GM13977 (cell line): Measurements from ENCODE around the gene CLTB.

Experiments used
- DNase-seq: peaks from one replicate; pipeline ENCODE4 v3.0.0; 2012; ENCODE audit warnings: low spot score
- CTCF ChIP-seq: IDR thresholded peaks from 2 replicates; pipeline ENCODE4 v1.5.1; 2012; ENCODE audit warnings: mild to moderate bottlenecking, control low read depth; ENCODE audit not compliant: insufficient read depth; ENCODE audit errors: extremely low read depth, missing control alignments
- in situ Hi-C: fragments of 300-500 bp; cut with MboI; formaldehyde crosslinking; loops from one replicate; pipeline ENCODE4 v1.12.0; 2022; ENCODE audit warnings: low sequenced_read_pairs, low pct_unique_long_range_greater_than_20kb, mixed read lengths, inconsistent platforms; ENCODE audit not compliant: unreplicated experiment

CLTB gene

DNA sequence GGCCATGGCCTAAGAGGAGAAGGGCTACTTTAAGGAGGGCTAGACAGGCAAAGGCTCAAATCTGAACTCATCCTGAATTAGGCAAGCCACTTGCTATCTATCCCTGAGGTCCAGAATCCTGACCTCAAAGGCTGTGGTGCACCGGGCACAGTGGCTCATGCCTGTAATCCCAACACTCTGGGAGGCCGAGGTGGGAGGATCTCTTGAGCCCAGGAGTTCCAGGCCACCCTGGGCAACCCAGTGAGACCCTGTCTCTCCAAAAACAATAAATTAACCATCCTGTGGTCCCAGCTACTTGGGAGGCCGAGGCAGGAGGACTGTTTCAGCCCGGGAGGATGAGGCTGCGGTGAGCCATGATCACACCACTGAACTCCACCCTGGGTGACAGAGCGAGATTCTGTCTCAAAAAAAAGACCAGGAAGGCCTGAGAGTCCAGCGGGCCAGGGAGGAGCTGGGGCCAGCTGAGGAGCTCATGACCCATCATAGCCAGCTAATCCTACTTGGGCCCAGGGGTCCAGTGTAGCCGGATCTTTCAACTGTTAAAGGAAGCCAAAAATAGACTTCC is 31.9 kb downstream of the CLTB start:
- in situ Hi-C loops = no loop called here
- no peak for TF ChIP-seq CTCF
- DNase-seq = no peak

DNA sequence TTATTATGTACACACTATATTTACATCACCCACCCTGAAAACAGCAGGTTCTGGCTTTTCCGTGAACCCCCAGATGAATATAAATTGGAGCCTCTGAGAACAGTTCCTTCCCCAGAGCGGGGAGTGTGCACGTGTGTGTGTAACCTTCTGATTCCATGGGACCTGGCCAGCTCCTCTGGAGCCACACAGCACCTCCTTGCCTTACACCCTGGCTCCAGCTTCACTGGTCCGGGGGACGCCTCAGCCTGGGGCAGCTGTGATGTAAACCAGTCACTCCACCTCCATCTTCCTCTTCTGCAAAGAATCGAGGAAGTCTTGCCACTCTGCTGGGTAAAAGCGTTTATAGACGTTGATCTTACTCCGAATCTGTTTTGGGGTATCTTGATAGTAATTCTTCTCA is 32.4 kb downstream of the CLTB start:
- DNase-seq = no peak
- TF ChIP-seq CTCF = no peak
- in situ Hi-C loops = no loop called here

DNA sequence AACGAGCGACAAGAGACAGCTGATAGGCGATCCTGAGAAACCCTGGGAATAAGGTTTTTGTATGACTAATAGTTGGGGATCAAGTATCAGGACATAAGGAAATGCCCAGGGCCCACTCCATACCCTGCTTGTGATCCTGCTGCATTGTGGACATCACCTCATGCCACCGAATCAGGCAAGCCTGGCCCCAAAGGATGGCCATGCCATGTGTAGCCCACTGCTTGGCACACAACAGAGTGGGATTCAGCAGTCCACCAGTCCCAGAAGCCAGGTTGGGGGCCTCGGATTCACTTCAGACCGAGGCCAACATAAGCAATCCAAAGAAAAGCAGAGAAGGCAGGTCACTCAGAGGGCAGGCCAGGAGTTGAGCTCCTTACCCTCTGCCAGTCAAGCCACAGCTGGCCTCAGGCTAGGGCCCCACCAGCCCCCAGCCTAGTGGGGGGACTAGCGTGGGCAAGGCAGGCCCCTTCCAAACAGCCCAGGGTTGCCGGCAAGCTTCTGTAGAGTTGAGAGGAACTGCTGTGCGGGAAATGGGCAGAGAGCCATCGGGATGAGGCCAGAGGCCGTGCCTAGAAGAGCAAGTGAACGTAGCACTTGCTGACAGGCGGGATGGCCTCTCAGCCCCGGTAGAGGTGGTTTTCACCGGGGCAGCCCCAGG is 33.0 kb downstream of the CLTB start:
- in situ Hi-C loops = no loop called here
- DNase-seq = no peak
- TF ChIP-seq CTCF = no peak

DNA sequence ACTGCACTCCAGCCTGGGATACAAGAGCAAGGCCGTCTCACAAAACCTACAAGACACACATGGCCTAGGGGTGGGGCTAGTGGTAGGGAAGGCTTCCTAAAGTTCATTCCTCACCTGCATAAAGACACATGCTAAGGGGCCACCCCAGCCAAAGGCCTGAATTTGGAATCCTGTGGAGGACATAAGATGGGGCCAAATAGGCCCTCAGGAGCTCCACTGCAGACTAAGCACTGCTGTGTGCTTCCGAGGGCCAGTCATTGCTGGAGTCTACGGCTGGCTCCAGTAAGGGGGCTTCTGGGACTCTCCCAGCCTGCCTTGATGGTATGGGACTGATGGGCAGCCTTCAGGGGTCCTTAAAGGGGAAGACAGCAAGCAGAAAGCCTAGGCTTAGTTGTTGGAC is 33.6 kb downstream of the CLTB start:
- in situ Hi-C loops = no loop called here
- no peak for TF ChIP-seq CTCF

GRCh38 chr5:176381979-176382378 is 34.4 kb downstream of the CLTB start:
- DNase-seq = no peak
- in situ Hi-C loops = no loop called here
- TF ChIP-seq CTCF = no peak

More for the DNA sequence above, 33.6 kb downstream of the CLTB start:
- no peak for DNase-seq

- TF ChIP-seq CTCF = no peak
- in situ Hi-C loops = no loop called here
- DNase-seq = no peak
Observed at GRCh38 chr5:176381423-176381822, 34.9 kb downstream of the CLTB start.
